ENCODE results near the gene GDNF.

Gene GDNF

GRCh38 chr5:37840053-37841034 is 503 bp upstream of the GDNF start:
- ATAC-seq: peak; percentile 67
- TF ChIP-seq ZC3H10 (CRISPR knock-in tag; IDR thresholded peaks at IDR 0.05) (no peak), POU6F1 (CRISPR knock-in tag; IDR thresholded peaks at IDR 0.05; ENCODE audit: borderline replicate concordance, low read depth) (no peak), TSHZ2 (CRISPR knock-in tag; IDR thresholded peaks at IDR 0.05) (no peak), RARB (CRISPR knock-in tag; IDR thresholded peaks at IDR 0.05) (no peak), SNAI2 (CRISPR knock-in tag; IDR thresholded peaks at IDR 0.05) (no peak), ARNTL (CRISPR knock-in tag; IDR thresholded peaks at IDR 0.05; ENCODE audit: borderline replicate concordance, low read depth) (no peak), GLIS3 (CRISPR knock-in tag; IDR thresholded peaks at IDR 0.05) (no peak), CSRNP3 (CRISPR knock-in tag; IDR thresholded peaks at IDR 0.05) (no peak), PPARA (CRISPR knock-in tag; IDR thresholded peaks at IDR 0.05; ENCODE audit: borderline replicate concordance) (no peak), ISL1 (CRISPR knock-in tag; IDR thresholded peaks at IDR 0.05) (no peak), TCF4 (CRISPR knock-in tag; IDR thresholded peaks at IDR 0.05; ENCODE audit: borderline replicate concordance) (no peak), OSR1 (CRISPR knock-in tag; IDR thresholded peaks at IDR 0.05) (no peak)

- TF ChIP-seq PATZ1 (CRISPR knock-in tag; IDR thresholded peaks at IDR 0.05; ENCODE audit: borderline replicate concordance) (no peak), OSR1 (CRISPR knock-in tag; IDR thresholded peaks at IDR 0.05) (no peak), BACH2 (CRISPR knock-in tag; IDR thresholded peaks at IDR 0.05; ENCODE audit: borderline replicate concordance) (no peak), ZNF8 (CRISPR knock-in tag; IDR thresholded peaks at IDR 0.05) (no peak), CREB5 (CRISPR knock-in tag; IDR thresholded peaks at IDR 0.05; ENCODE audit: low read depth) (no peak), ZFP30 (CRISPR knock-in tag; IDR thresholded peaks at IDR 0.05) (no peak), TCF4 (CRISPR knock-in tag; IDR thresholded peaks at IDR 0.05; ENCODE audit: borderline replicate concordance) (no peak)
- no peak for ATAC-seq
These were observed 904 bp downstream of the GDNF start for GRCh38 chr5:37838933-37839341.

GRCh38 chr5:37838152-37838932 is 1.5 kb downstream of the GDNF start:
- peak; percentile 3; the same call in 1 of the 3 replicates for ATAC-seq
- no peak for TF ChIP-seq CREB5 (CRISPR knock-in tag; IDR thresholded peaks at IDR 0.05; ENCODE audit: low read depth)
- no peak for TF ChIP-seq ESRRG (CRISPR knock-in tag; IDR thresholded peaks at IDR 0.05)
- no peak for TF ChIP-seq GLIS3 (CRISPR knock-in tag; IDR thresholded peaks at IDR 0.05)
- TF ChIP-seq TSHZ2 (CRISPR knock-in tag; IDR thresholded peaks at IDR 0.05): no peak
- no peak for TF ChIP-seq RARB (CRISPR knock-in tag; IDR thresholded peaks at IDR 0.05)
- TF ChIP-seq SNAI2 (CRISPR knock-in tag; IDR thresholded peaks at IDR 0.05): no peak
- TF ChIP-seq ZNF8 (CRISPR knock-in tag; IDR thresholded peaks at IDR 0.05): no peak
- no peak for TF ChIP-seq CSDC2 (CRISPR knock-in tag; IDR thresholded peaks at IDR 0.05)
- TF ChIP-seq ISL1 (CRISPR knock-in tag; IDR thresholded peaks at IDR 0.05): no peak
- TF ChIP-seq OSR1 (CRISPR knock-in tag; IDR thresholded peaks at IDR 0.05): no peak
- no peak for TF ChIP-seq ARNTL (CRISPR knock-in tag; IDR thresholded peaks at IDR 0.05; ENCODE audit: borderline replicate concordance, low read depth)
- TF ChIP-seq PPARA (CRISPR knock-in tag; IDR thresholded peaks at IDR 0.05; ENCODE audit: borderline replicate concordance): no peak
- no peak for TF ChIP-seq TCF4 (CRISPR knock-in tag; IDR thresholded peaks at IDR 0.05; ENCODE audit: borderline replicate concordance)
